Tibial artery (tissue), 4 donors: ENCODE data around the gene DTHD1.

Source experiments
- DNase-seq, 2 donors: peaks; one replicate each; pipeline ENCODE4 v3.0.0-alpha.2; 2019
- H3K27ac ChIP-seq, 2 donors: fragments of 200-600 bp; sonication (generic) in 1 of 2; 1 replicate in 1 of 2; 2 replicates in 1 of 2; pipeline ENCODE4 v1.5.1; 2018 to 2019; ENCODE audit warnings: mild to moderate bottlenecking in 1 of 2
- H3K27me3 ChIP-seq, 2 donors: fragments of 200-600 bp; sonication (generic) in 1 of 2; one replicate each; pipeline versions ENCODE4 v1.5.1 to v1.6.0; 2016 to 2019
- H3K36me3 ChIP-seq, 3 donors: fragments of 200-600 bp; sonication (generic) in 2 of 3; one replicate each; pipeline ENCODE4 v1.5.1; 2016 to 2019; ENCODE audit warnings: mild to moderate bottlenecking in 2 of 3
- H3K4me1 ChIP-seq, 4 donors: fragments of 200-600 bp; sonication (generic) in 2 of 4; 1 replicate in 3 of 4; 2 replicates in 1 of 4; pipeline ENCODE4 v1.5.1; 2016 to 2019
- H3K4me3 ChIP-seq, 2 donors: fragments of 200-600 bp; sonication (generic) in 1 of 2; 1 replicate in 1 of 2; 2 replicates in 1 of 2; pipeline ENCODE4 v1.5.1; 2018 to 2019; ENCODE audit warnings: mild to moderate bottlenecking in 2 of 2
- H3K9me3 ChIP-seq, 3 donors: fragments of 200-600 bp; sonication (generic) in 1 of 3; one replicate each; pipeline ENCODE4 v1.5.1; 2016 to 2019
- intact Hi-C: fragments of 100-400 bp; cut with DNase I; formaldehyde crosslinking; loops from one replicate; pipeline ENCODE4 v1.15.0; 2023; ENCODE audit warnings: low total_unique reads
- TF ChIP-seq, protein P1 (sequence below), 2 experiments: fragments of 200-600 bp in 1 of 2; fragments of 450-650 bp in 1 of 2; IDR thresholded peaks; one replicate each; pipeline ENCODE4 v1.5.1; 2017 to 2019; ENCODE audit warnings: antibody characterized with exemption in 2 of 2, mild to moderate bottlenecking in 1 of 2, moderate library complexity in 1 of 2

DTHD1 gene

DNA sequence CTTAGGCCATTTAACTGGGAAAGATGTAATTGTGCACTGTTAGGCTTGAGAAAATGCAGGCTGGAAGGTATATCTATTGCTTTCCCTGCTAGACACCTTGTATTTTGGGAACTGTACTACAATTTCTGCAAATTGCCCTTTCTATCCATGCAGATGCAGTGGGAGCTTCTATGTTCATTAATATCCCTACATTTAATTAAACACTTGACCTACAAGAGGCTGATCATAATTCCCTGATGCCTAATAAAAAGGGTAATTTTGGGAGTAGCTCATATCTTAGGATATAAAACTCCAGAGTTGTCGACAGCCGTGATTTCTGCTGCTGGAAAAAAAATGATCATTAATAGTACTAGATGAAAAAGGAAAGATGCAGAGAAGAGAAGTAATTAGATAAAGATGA, 19.7 kb downstream of the DTHD1 start:
- no peak overlapping the region for H3K27ac ChIP-seq
- DNase-seq: no peak
- intact Hi-C loops: no loop called here

DNA sequence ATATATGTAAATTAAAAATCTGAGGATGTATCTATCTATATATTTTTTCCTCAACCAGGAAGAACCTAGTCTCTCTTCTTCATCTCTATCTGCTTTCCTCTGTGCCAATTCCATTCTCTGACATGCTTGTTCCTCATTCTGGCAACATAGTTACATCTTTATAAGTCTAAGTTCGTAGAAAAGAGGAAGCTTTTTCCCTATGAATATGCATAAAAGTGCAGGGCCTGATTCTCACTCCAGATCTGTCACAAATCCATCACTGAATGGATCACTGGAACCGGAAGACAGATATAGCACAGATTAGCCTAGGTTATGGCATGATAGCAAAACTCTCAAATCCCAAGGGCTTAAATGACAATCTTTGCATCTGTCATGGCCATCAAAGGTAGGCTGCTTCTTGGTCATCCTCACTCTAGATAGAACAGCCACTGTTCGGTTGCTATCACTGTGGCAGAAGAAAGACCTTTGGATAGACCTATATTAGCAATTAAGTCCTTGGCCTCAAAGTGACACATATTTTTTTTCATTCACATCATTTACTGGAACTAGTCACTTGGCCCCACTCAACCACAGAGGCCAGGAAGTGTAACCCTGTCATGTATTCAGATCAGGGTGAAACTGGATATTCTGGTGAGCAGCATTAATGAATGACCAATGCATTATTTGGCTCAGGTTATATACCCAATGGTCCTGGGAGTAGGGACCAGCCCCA, 22.2 kb downstream of the DTHD1 start:
- TF ChIP-seq, protein P1, sequence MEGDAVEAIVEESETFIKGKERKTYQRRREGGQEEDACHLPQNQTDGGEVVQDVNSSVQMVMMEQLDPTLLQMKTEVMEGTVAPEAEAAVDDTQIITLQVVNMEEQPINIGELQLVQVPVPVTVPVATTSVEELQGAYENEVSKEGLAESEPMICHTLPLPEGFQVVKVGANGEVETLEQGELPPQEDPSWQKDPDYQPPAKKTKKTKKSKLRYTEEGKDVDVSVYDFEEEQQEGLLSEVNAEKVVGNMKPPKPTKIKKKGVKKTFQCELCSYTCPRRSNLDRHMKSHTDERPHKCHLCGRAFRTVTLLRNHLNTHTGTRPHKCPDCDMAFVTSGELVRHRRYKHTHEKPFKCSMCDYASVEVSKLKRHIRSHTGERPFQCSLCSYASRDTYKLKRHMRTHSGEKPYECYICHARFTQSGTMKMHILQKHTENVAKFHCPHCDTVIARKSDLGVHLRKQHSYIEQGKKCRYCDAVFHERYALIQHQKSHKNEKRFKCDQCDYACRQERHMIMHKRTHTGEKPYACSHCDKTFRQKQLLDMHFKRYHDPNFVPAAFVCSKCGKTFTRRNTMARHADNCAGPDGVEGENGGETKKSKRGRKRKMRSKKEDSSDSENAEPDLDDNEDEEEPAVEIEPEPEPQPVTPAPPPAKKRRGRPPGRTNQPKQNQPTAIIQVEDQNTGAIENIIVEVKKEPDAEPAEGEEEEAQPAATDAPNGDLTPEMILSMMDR (IDR thresholded peaks at IDR 0.05): no peak
- no peaks in the 10 kb centered on the region for H3K4me1 ChIP-seq
- DNase-seq: no peak
- H3K27me3 ChIP-seq: no peaks in the 10 kb centered on the region
- intact Hi-C loops: no loop called here
- no peaks in the 10 kb centered on the region for H3K9me3 ChIP-seq
- H3K27ac ChIP-seq: no peak overlapping the region
- H3K36me3 ChIP-seq: no peaks in the 10 kb centered on the region
- H3K4me3 ChIP-seq: no peak overlapping the region

More for the DNA sequence above, 19.7 kb downstream of the DTHD1 start:
- TF ChIP-seq, protein P1 (IDR thresholded peaks at IDR 0.05): no peak
- Histone ChIP-seq H3K27me3 (no peaks in the 10 kb centered on the region), H3K36me3 (no peaks in the 10 kb centered on the region), H3K4me1 (no peaks in the 10 kb centered on the region), H3K9me3 (no peaks in the 10 kb centered on the region), H3K4me3 (no peak overlapping the region)

DNA sequence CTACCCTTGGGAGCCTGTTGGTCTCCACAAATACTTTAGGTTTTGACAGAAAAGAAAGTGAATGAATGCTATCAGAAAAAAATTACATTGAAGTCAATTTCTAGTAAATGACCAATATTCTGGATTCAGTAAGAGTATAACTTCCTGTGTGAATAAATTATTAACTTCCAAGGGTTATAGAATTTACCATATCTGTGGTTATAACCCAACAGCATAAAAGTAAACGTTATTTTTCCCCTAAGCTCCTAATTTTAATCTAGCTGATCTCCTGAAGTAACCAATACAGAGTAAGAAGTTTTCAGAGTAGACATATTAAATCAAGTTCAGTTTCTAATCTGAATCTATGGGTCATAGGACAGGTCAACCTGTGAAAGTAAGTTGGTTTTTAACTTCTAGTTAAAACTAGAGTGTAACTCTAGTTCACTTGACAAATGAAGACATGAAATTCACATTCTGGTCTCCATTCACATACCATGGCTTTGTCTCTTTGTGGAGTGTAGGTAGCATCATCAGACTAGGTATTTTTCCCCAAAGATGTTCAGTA, 22.8 kb downstream of the DTHD1 start:
- intact Hi-C loops: no loop called here
- H3K27ac ChIP-seq: no peak overlapping the region
- no peaks in the 10 kb centered on the region for H3K36me3 ChIP-seq
- H3K4me3 ChIP-seq: no peak overlapping the region
- TF ChIP-seq, protein P1 (IDR thresholded peaks at IDR 0.05): no peak
- H3K4me1 ChIP-seq: no peaks in the 10 kb centered on the region
- no peak for DNase-seq
- no peaks in the 10 kb centered on the region for H3K27me3 ChIP-seq
- no peaks in the 10 kb centered on the region for H3K9me3 ChIP-seq

DNA sequence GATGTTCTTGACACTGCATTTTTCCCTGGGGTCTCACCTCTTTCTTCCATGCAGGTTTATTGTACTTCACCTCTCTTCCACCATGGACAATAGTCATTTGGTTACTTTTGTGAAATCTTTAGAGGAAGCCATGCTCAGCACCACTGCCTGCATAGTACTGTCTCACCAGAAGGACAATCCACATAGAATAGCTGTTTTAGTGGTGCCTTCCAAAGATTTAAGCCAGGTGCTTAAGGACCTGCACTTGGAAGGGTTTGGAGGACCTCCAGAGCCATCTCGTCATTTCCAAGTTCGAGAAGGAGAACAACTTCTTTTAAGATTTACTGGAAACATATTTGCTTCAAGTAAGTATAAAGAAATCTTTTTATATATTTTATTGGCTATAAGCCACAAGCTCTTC, 26.7 kb downstream of the DTHD1 start:
- Histone ChIP-seq H3K4me3 (no peak overlapping the region), H3K4me1 (no peaks in the 10 kb centered on the region), H3K9me3 (no peaks in the 10 kb centered on the region), H3K36me3 (no peaks in the 10 kb centered on the region), H3K27ac (no peak overlapping the region), H3K27me3 (no peaks in the 10 kb centered on the region)
- intact Hi-C loops: no loop called here
- no peak for DNase-seq
- TF ChIP-seq, protein P1 (IDR thresholded peaks at IDR 0.05): no peak

DNA sequence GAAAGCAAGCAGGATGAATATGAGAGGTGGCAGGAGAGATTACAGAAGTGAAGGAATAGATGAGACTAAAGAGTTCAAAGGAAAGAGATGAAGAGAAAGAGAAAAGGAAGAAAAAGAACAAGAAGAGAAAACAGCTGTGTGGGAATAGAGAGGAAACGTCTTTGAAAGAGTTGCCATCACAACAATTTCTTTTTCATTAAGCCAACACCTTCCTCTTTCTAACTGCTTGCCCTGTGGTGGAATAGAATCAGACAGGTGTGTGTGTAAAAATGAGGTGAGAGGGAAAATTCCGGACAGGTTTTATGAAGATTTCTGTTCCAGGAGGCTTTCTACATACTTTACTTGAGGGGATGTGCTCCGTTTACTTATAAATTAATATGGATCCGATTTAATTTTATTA, 28.8 kb downstream of the DTHD1 start:
- DNase-seq: no peak
- Histone ChIP-seq H3K27me3 (no peaks in the 10 kb centered on the region), H3K36me3 (no peaks in the 10 kb centered on the region), H3K4me3 (no peak overlapping the region), H3K9me3 (no peaks in the 10 kb centered on the region), H3K27ac (no peak overlapping the region), H3K4me1 (no peaks in the 10 kb centered on the region)
- intact Hi-C loops: no loop called here
- TF ChIP-seq, protein P1 (IDR thresholded peaks at IDR 0.05): no peak
